Activated CD4-positive, alpha-beta T cell treated with anti-CD3 and anti-CD28 coated beads, Interleukin-2, amount 50 U/mL, for 48 hours (primary cell): ENCODE results near the gene PPP1R2.

Experiments used
- DNase-seq, 2 experiments: peaks; one replicate each; pipeline ENCODE4 v3.0.0-alpha.2; 2020

PPP1R2 gene

DNA sequence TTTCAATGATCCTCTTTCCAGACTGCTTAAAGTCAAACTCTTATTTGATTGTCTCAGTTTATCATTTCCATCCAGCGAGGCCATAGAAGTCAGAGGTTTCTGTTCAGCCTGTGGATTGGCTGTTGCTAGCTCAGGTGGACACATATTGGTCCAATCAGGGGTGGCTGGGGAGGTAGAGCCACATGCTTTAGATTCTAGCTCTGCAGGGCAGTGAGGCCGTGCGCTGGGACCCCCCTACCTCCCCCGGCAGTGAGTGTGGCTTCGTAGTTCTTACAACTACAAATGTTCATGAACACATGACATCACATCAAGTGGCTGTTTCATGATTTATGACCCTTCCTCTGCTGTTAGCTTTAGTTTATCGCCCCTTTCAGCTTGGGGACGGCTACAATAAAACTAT lies 22.6 kb upstream of the PPP1R2 start:
- no peak for DNase-seq

GRCh38 chr3:195563317-195563716 lies 20.2 kb upstream of the PPP1R2 start:
- DNase-seq, result no peak

- no peak for DNase-seq
Measured at GRCh38 chr3:195559723-195560409, 16.7 kb upstream of the PPP1R2 start.

- DNase-seq, result peak in 1 of 2 experiments; percentile 30
Measured at GRCh38 chr3:195558602-195559001, 15.5 kb upstream of the PPP1R2 start.

DNA sequence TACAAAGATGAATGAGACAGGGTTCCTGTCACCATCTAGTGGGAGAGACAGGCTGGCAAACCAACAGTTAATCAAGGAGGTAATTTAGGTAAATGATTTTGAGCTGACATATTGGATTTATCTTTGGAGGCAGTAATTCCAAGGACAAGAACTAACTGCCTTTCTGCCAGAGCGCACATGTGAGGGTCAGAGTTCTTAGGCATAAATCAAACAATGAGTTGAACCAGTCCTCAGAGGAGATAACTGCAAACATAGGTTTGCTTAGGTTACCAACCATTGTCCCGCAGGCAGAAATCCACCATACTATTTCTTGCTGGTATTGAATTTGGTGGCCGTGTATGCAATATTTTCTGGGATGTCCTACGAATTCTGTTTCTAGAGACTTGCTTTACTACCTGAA lies 14.2 kb upstream of the PPP1R2 start:
- no peak for DNase-seq

- DNase-seq, result peak; percentile 34 to 42
Measured at GRCh38 chr3:195556390-195556789, 13.3 kb upstream of the PPP1R2 start.

- DNase-seq, result peak in 1 of 2 experiments; percentile 30
Measured at GRCh38 chr3:195555110-195555509, 12.0 kb upstream of the PPP1R2 start.

- DNase-seq, result no peak
Measured at GRCh38 chr3:195554458-195554857, 11.3 kb upstream of the PPP1R2 start.

GRCh38 chr3:195553268-195553667 lies 10.1 kb upstream of the PPP1R2 start:
- no peak for DNase-seq

DNA sequence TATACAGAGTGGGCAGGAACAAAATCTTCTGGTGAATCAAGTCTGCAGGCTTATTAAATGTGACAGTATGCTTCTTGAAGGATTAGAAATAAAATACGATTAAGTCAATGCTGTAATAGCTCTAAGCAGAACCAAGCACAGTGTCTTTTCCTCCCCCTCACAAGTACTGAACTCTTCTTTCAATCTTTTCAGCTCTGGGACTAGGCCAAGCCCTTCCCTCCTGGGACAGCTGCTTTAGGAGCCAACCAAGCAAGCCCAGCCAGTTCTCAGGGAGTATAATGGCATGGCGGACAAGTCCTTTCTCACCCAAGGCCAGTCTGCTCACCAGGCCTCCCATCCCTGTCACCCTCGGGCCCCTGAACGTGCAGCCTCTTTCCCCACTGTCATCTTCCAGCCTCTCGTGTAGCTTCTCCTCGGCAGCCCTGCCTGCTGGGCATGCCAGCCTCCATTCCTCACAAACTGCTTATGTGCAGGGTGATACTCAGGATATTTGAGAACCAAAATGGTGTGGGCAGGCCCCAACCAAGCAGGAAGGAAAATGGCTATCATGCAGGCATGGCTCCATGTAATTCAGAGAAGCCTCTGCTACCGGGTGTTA lies 8.4 kb upstream of the PPP1R2 start:
- DNase-seq, result no peak

GRCh38 chr3:195550723-195551122 lies 7.6 kb upstream of the PPP1R2 start:
- peak in 1 of 2 experiments; percentile 40 for DNase-seq

GRCh38 chr3:195549931-195550519 lies 6.9 kb upstream of the PPP1R2 start:
- DNase-seq, result peak; percentile 61 to 72

DNA sequence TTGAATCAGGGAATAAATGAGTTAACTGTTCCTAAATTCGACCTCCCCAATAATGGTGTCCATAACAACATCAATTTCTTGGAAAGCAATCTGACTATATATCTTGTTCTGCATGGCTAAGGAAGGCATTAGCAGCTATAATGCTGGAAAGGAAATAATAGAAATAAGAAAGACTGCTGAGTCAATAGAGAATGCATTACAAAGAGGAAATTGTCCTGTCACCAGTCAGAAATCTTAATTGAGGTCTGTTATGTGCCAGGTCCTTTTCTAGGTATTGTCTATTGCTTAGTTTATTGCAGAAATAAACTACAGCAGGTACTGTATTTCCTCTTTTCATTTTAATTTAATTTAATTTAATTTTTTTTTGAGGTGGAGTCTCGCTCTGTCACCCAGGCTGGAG lies 5.9 kb upstream of the PPP1R2 start:
- no peak for DNase-seq

DNA sequence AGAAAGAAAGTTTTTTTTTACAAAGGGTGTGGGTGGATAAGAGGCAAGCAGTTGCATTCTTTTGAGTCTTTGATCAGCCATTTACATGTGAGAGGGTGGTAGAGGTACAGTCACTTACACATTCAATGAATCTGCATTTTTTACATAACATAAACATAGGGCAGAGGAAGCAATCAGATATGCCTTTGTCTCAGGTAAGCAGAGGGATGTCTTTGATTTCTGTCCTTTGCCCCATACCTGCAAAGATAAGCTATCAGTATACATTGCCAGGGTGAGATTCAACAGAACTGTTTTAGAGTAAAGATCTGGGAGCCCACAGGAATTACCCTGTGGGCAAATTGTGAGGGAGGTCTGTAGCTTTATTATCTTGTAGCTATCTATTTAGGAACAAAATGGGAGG lies 5.4 kb upstream of the PPP1R2 start:
- no peak for DNase-seq

GRCh38 chr3:195548006-195548405 lies 4.9 kb upstream of the PPP1R2 start:
- no peak for DNase-seq

DNA sequence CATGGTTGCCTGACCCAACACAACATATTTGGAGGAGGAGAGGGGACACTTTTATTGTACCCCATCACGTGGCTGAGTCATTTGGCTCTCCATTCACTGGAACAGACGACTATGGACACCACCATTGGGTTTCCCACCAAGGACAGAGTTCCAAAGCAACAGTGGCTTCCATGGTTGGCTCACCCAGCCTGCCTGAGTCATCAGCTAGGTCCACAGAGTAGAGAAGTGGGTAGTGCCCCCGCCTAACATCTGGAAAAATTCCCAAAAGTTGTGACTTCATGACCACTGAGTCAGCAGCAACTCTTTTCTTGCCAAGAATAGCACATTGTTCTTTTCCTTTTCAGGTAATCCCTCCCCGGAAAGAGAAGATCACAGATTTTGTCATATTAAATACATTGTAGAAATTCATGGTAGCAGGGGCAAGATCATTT lies 3.0 kb upstream of the PPP1R2 start:
- DNase-seq, result peak; percentile 42 to 47

- DNase-seq, result no peak
Measured at GRCh38 chr3:195544634-195545033, 1.5 kb upstream of the PPP1R2 start.

- no peak for DNase-seq
Measured at GRCh38 chr3:195544230-195544536, 1.1 kb upstream of the PPP1R2 start.

- DNase-seq, result no peak
Measured at GRCh38 chr3:195543500-195544229, 540 bp upstream of the PPP1R2 start.

DNA sequence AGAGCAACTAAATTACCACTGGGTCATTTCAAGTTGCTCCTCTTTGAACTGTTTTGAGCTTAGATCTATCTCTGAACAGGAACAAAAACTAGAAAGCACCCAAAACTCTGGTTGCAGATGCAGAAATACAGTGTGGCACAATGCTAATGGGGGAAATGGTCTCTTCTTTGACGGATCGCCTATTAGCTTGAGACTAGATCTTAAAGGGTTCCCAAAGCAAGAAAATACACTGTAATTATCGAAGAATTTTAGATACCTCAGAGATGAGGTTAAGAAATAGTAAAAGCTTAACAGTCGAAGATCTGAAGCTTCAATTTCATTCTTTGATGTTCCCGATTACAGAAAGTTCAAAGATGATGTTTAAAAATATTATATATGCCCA lies 818 bp downstream of the PPP1R2 start:
- DNase-seq, result no peak

DNA sequence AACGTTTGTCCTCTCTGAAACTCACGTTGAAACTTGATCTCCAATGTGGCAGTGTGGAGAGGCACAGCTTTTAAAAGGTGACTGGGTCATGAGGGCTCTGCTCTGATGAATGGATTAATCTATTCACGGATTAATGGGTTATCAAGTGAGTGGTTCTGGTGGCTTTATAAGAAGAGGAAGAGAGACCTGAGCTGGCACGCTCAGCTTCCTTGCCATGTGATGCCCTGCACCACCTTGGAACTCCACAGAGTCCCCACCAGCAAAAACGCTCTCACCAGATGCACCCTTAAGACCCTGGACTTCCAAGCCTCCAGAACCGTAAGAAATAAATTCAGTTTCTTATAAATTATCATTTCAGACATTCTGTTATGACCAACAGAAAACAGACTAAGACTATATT lies 2.6 kb downstream of the PPP1R2 start:
- DNase-seq, result no peak

DNA sequence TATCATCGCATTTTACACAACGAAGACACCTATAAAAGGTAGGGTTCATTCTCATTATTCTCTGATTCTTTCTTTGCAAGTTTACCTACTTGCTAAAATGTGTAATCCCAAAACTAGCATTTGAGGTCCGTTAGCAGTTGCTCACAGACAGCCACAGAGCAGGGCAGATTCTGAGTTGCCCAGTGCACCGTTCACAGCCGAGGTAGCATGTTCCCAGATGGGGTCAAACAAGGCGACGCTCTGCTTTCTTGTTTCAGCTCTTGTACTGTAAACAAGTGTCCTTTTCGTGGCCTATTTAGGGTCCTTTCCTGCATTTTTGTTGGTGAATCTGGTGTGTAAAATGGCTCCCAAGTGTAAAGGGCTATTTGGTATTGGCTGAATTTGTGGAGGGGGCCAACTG lies 3.1 kb downstream of the PPP1R2 start:
- DNase-seq, result peak; percentile 45 to 59

GRCh38 chr3:195539479-195539878 lies 3.6 kb downstream of the PPP1R2 start:
- DNase-seq, result no peak

DNA sequence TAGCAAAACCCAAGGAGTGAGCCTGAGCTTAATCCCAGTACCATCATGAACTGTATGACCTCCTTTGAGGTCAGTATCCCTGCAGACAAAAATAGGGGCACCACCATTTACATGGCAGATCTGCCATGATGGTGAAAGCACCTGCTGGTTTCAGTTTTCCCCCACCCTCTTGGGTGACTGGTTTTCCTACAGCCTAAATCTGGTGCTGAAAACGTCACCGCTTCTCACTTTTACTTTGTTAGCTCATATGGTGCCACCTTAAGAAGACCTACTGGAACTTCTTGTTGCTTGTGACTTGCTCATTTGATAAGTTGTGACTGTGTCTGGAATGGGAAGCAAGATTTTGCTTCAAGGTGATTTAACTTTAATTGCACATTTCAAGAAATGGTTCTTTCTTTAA lies 5.1 kb downstream of the PPP1R2 start:
- peak; percentile 51 to 65 for DNase-seq
